Endothelial cell of umbilical vein (primary cell): ENCODE measurements around the gene OTUB1.

Source experiments
- CTCF ChIP-seq, 2 donors: IDR thresholded peaks; 1 replicate in 1 of 2; 2 replicates in 1 of 2; pipeline ENCODE4 v1.5.1; 2011; ENCODE audit warnings: low read length in 2 of 2, mild to moderate bottlenecking in 2 of 2, moderate library complexity in 2 of 2, control low read depth in 1 of 2, inconsistent platforms in 1 of 2, low read depth in 1 of 2; ENCODE audit not compliant: insufficient read depth in 1 of 2; ENCODE audit errors: extremely low read depth in 1 of 2
- EZH2 ChIP-seq: IDR thresholded peaks from 2 replicates; pipeline ENCODE4 v1.6.1; 2012; ENCODE audit warnings: borderline replicate concordance, low read depth, mild to moderate bottlenecking, moderate library complexity, low read length, inconsistent platforms; ENCODE audit not compliant: severe bottlenecking
- JUN ChIP-seq: IDR thresholded peaks from 2 replicates; pipeline ENCODE4 v1.6.1; 2011; ENCODE audit warnings: borderline replicate concordance, low read depth; ENCODE audit not compliant: insufficient read length, insufficient read depth
- MAX ChIP-seq: IDR thresholded peaks from 2 replicates; pipeline ENCODE4 v1.6.1; 2011; ENCODE audit not compliant: insufficient read depth, insufficient read length
- MYC ChIP-seq: IDR thresholded peaks from one replicate; pipeline ENCODE4 v1.6.1; 2011; ENCODE audit warnings: mild to moderate bottlenecking, low read depth, low read length
- POLR2A ChIP-seq: IDR thresholded peaks from 2 replicates; pipeline ENCODE4 v1.6.1; 2012; ENCODE audit warnings: low read depth, mild to moderate bottlenecking, control low read depth, low read length
- POLR2AphosphoS5 ChIP-seq: IDR thresholded peaks from 2 replicates; pipeline ENCODE4 v1.6.1; 2012; ENCODE audit warnings: low read depth, mild to moderate bottlenecking, control low read depth, low read length, moderate library complexity; ENCODE audit not compliant: insufficient read depth

- no peak for TF ChIP-seq CTCF (IDR thresholded peaks at IDR 0.05; ENCODE audit: extremely low read depth in 1 of 2, insufficient read depth in 1 of 2, low read depth in 1 of 2, low read length in 2 of 2)
- TF ChIP-seq POLR2AphosphoS5 = no peak
- no peak for TF ChIP-seq EZH2
- no peak for TF ChIP-seq JUN
- TF ChIP-seq MAX = no peak
- TF ChIP-seq POLR2A = no peak
- TF ChIP-seq MYC = no peak
These were observed 30.0 kb downstream of the OTUB1 start for GRCh38 chr11:64015935-64016845.
